Measurements from ENCODE around the gene PPFIBP2. TPM values are rescaled to one million over a fixed set of nuclear protein-coding genes. Genes with fewer than 3 reads are reported as not detected.

The PPFIBP2 gene
- total RNA-seq, 3 donors from 2014 or later = 32.3 to 56.1 (median 43.3) TPM

GRCh38 chr11:7540830-7541555 is 27.2 kb downstream of the PPFIBP2 start:
- TF ChIP-seq POLR2A (IDR thresholded peaks at IDR 0.05) (no peak), POLR2AphosphoS5 (IDR thresholded peaks at IDR 0.05) (no peak), CTCF (IDR thresholded peaks at IDR 0.05) (no peak)
- no peaks in the 10 kb centered on the region for H3K27me3 ChIP-seq
- no peaks in the 10 kb centered on the region for H3K36me3 ChIP-seq
- H3K4me1 ChIP-seq = no peaks in the 10 kb centered on the region
- H3K4me3 ChIP-seq = no peak overlapping the region
- intact Hi-C loops (cut with DNase I; ENCODE audit: low total_unique reads) = no loop called here
- H3K27ac ChIP-seq = no peak overlapping the region
- DNase-seq (ENCODE audit: low spot score in 2 of 2) = no peak
- no peaks in the 10 kb centered on the region for H3K9me3 ChIP-seq

GRCh38 chr11:7543302-7543701 is 29.5 kb downstream of the PPFIBP2 start:
- Histone ChIP-seq H3K36me3 (no peaks in the 10 kb centered on the region), H3K27ac (no peak overlapping the region), H3K4me1 (no peaks in the 10 kb centered on the region), H3K9me3 (no peaks in the 10 kb centered on the region), H3K27me3 (no peaks in the 10 kb centered on the region), H3K4me3 (no peak overlapping the region)
- no peak for TF ChIP-seq POLR2A (IDR thresholded peaks at IDR 0.05)
- TF ChIP-seq CTCF (IDR thresholded peaks at IDR 0.05) = no peak
- TF ChIP-seq POLR2AphosphoS5 (IDR thresholded peaks at IDR 0.05) = no peak
- intact Hi-C loops (cut with DNase I; ENCODE audit: low total_unique reads) = no loop called here
- DNase-seq (ENCODE audit: low spot score in 2 of 2) = no peak

- H3K4me3 ChIP-seq = no peak overlapping the region
- intact Hi-C loops (cut with DNase I; ENCODE audit: low total_unique reads) = no loop called here
- no peak overlapping the region for H3K27ac ChIP-seq
- no peaks in the 10 kb centered on the region for H3K9me3 ChIP-seq
- DNase-seq (ENCODE audit: low spot score in 2 of 2) = no peak
- no peak for TF ChIP-seq POLR2AphosphoS5 (IDR thresholded peaks at IDR 0.05)
- TF ChIP-seq CTCF (IDR thresholded peaks at IDR 0.05) = no peak
- TF ChIP-seq POLR2A (IDR thresholded peaks at IDR 0.05) = no peak
- H3K27me3 ChIP-seq = no peaks in the 10 kb centered on the region
- no peaks in the 10 kb centered on the region for H3K4me1 ChIP-seq
- no peaks in the 10 kb centered on the region for H3K36me3 ChIP-seq
Observed at GRCh38 chr11:7544021-7544420, 30.2 kb downstream of the PPFIBP2 start.

GRCh38 chr11:7545611-7546010 is 31.8 kb downstream of the PPFIBP2 start:
- H3K4me1 ChIP-seq = no peaks in the 10 kb centered on the region
- H3K27me3 ChIP-seq = no peaks in the 10 kb centered on the region
- no peak for DNase-seq (ENCODE audit: low spot score in 2 of 2)
- H3K4me3 ChIP-seq = no peak overlapping the region
- intact Hi-C loops (cut with DNase I; ENCODE audit: low total_unique reads) = no loop called here
- H3K9me3 ChIP-seq = no peaks in the 10 kb centered on the region
- no peak overlapping the region for H3K27ac ChIP-seq
- no peaks in the 10 kb centered on the region for H3K36me3 ChIP-seq
- TF ChIP-seq POLR2A (IDR thresholded peaks at IDR 0.05) = no peak
- no peak for TF ChIP-seq POLR2AphosphoS5 (IDR thresholded peaks at IDR 0.05)
- no peak for TF ChIP-seq CTCF (IDR thresholded peaks at IDR 0.05)

- intact Hi-C loops (cut with DNase I; ENCODE audit: low total_unique reads) = no loop called here
- no peak for DNase-seq (ENCODE audit: low spot score in 2 of 2)
- H3K4me3 ChIP-seq = no peak overlapping the region
- H3K27ac ChIP-seq = no peak overlapping the region
- H3K36me3 ChIP-seq = no peaks in the 10 kb centered on the region
- no peaks in the 10 kb centered on the region for H3K9me3 ChIP-seq
- H3K4me1 ChIP-seq = no peaks in the 10 kb centered on the region
- no peaks in the 10 kb centered on the region for H3K27me3 ChIP-seq
- TF ChIP-seq CTCF (IDR thresholded peaks at IDR 0.05) = no peak
- no peak for TF ChIP-seq POLR2A (IDR thresholded peaks at IDR 0.05)
- TF ChIP-seq POLR2AphosphoS5 (IDR thresholded peaks at IDR 0.05) = no peak
Observed at GRCh38 chr11:7546324-7546791, 32.6 kb downstream of the PPFIBP2 start.

All from breast epithelium (tissue), 4 donors.